Skeletal muscle satellite cell (primary cell): Measurements from ENCODE around the gene ENPP6.

ENCODE experiments used
- H3K27me3 ChIP-seq: 2 replicates; pipeline ENCODE4 v1.7.0; 2013; ENCODE audit warnings: low read length; ENCODE audit not compliant: control insufficient read depth, insufficient read depth
- H3K36me3 ChIP-seq: 2 replicates; pipeline ENCODE4 v1.7.0; 2013; ENCODE audit warnings: mild to moderate bottlenecking, control low read depth, low read length; ENCODE audit not compliant: insufficient read depth
- H3K4me1 ChIP-seq: 2 replicates; pipeline ENCODE4 v1.7.0; 2013; ENCODE audit warnings: low read length; ENCODE audit not compliant: control insufficient read depth, insufficient read depth
- H3K4me2 ChIP-seq: 2 replicates; pipeline ENCODE4 v1.7.0; 2013; ENCODE audit warnings: mild to moderate bottlenecking, low read length
- H3K4me3 ChIP-seq: 2 replicates; pipeline ENCODE4 v1.7.0; 2013; ENCODE audit warnings: low read length
- H3K9ac ChIP-seq: 2 replicates; pipeline ENCODE4 v1.7.0; 2013; ENCODE audit warnings: mild to moderate bottlenecking, low read depth, low read length, moderate library complexity
- H3K9me3 ChIP-seq: replicated peaks from 2 replicates; pipeline ENCODE4 v1.7.0; 2013; ENCODE audit warnings: mild to moderate bottlenecking, control low read depth, low read length

ENPP6 gene

GRCh38 chr4:184177271-184177670 lies 40.4 kb downstream of the ENPP6 start:
- no peak overlapping the region for H3K4me3 ChIP-seq
- H3K36me3 ChIP-seq, result no peaks in the 10 kb centered on the region
- H3K9me3 ChIP-seq, result no peaks in the 10 kb centered on the region
- H3K4me2 ChIP-seq, result no peak overlapping the region
- H3K9ac ChIP-seq, result no peak overlapping the region
- no peaks in the 10 kb centered on the region for H3K27me3 ChIP-seq
- no peaks in the 10 kb centered on the region for H3K4me1 ChIP-seq

DNA sequence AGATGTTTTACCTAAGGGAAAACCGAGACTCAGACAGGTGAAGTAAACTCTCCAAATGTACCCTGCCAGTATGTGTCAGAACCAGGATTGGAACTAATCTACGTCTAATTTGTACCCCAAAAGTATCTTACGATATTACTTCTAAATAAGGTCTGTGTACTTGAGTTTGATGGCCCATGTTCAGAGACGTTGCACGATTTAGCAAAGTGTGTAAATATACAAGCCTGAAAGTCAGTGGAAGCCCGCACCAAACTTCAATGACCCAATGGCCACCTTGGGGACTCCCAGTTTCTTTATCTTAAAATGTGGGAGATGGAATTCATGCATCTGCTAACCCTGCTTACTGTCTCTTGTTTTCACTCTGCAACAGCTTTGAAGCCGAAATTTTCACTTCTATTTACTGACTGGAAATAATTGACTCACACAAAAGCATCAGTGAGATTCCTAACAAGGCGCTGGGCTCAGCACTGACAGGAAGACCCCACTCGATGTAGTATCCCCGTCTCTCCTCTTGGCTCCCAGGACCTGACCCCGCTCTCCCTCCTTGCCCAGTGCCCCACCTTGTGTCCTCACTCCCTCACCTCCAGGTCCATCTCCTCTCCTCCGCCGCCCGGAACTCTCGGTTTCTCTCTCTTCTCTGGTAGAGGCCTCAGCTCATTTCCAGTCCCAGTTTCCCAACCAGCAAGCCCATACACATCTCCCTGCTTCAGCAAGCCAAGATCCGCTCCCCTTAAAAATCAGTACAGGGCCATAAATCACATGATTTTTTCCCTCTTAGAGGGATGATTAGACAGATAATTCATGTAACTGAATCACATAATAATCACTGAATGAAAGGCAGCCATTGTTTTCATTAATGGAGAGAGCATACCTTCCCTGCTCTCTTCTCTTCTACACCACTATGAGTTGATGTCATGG lies 42.8 kb downstream of the ENPP6 start:
- no peak overlapping the region for H3K4me2 ChIP-seq
- H3K4me3 ChIP-seq, result no peak overlapping the region
- H3K9me3 ChIP-seq, result no peaks in the 10 kb centered on the region
- no peaks in the 10 kb centered on the region for H3K27me3 ChIP-seq
- no peaks in the 10 kb centered on the region for H3K4me1 ChIP-seq
- H3K36me3 ChIP-seq, result no peaks in the 10 kb centered on the region
- H3K9ac ChIP-seq, result no peak overlapping the region

DNA sequence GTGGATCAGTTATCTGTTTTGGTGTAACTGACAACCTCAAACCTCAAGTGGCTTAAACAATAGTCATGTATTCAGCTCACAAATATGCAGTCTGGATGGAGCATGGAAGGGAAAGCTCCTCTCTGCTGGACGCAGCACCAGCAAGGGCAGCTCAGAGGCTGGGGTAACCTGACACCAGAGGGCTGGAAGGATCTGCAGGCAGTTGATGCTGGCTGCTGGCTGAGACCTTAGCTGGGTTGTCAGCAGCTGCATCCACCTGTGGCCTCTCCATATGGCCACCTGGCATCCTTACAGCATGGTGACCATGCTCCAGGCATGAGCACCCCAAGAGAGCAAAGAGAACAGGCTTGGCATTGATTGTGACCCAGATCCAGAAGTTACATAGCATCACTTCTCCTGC lies 46.7 kb downstream of the ENPP6 start:
- Histone ChIP-seq H3K4me2 (no peak overlapping the region), H3K9ac (no peak overlapping the region), H3K4me3 (no peak overlapping the region), H3K4me1 (peaks cover 2% of the 10 kb centered on the region), H3K27me3 (peaks cover 3% of the 10 kb centered on the region), H3K36me3 (no peaks in the 10 kb centered on the region), H3K9me3 (no peaks in the 10 kb centered on the region)

DNA sequence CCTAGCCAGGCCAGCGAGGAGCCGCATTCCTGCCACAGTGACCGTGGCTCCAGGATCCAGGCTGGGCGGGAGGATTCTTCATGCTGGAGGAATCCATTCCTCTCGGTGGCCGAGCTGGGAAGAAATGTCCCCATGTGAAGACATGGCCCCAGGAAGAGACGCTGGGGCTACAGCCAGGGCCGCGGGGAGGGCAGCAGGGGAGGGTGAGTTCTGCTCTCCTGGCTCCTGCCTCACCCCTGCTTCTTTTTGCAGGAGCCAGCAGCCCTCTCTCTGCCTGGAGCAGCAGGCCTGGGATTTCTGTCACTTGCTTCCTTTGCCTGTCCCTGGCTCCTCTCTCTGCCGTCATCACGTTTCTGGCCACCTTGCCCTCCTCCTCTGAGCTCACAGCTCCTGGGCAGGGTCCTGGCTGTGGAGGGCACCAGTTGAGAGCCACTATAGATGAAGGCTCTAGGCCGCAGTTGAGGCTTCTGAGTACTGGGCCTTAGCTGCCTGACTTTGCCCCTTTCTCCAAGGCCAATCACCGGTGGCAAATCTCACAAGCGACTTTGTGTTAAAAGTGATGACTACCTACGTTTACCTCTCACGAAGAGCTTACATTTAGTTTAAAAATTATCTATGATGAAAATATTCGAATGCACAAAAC lies 48.3 kb downstream of the ENPP6 start:
- Histone ChIP-seq H3K36me3 (no peaks in the 10 kb centered on the region), H3K9me3 (no peaks in the 10 kb centered on the region), H3K4me1 (peaks cover 2% of the 10 kb centered on the region), H3K4me3 (no peak overlapping the region), H3K9ac (no peak overlapping the region), H3K27me3 (peaks cover 6% of the 10 kb centered on the region), H3K4me2 (no peak overlapping the region)

DNA sequence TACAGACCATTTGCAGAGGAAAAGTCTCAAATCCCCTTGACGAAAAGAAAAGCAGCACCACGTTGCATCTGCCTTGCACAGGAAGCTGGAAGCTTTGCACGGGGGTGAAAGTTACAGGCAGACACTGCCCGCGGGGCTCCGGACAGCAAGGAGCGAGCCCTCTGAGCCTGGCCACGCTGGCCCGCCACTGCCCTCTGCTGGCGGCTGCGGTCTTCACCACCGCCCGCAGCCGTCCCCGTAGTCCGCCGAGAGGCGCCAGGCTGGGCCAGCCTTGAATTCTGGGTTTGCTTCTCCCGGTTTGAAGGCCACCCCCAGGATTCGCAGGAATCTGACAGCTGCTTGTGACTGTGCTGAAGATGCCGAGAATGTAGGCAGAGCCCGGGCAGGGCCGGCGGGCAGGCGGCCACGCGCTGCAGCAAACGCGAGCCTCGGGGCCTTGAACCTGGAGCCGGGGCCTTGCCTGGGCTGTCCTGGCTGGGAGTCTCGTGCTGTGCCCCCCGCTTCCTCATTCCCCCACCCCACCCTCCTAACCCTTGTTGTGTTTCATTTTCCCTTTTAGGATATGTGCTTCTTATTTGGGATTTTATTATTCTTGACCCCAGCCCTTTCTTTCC lies 49.2 kb downstream of the ENPP6 start:
- no peak overlapping the region for H3K9ac ChIP-seq
- H3K4me1 ChIP-seq, result peaks cover 2% of the 10 kb centered on the region

DNA sequence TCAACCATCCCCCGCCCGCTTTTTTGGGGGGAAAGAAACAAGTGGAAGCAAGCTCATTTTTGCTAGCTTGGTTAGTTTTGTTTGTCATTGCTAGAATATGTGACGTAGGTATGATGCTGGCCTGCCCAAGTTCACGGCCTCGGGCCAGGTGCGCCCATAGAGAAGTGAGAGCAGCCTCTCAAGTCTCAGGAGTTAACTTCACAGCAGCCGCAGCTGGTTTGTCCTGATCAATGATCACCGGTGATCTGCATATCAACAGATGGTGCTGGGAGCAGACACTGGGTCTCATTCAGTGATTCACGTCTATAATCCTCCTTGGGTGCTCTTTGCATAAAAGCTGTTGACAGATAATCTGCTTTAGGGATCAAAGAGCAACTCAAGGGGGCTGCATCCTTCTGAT lies 50.1 kb downstream of the ENPP6 start:
- Histone ChIP-seq H3K4me3 (no peak overlapping the region), H3K9ac (no peak overlapping the region), H3K27me3 (peaks cover 6% of the 10 kb centered on the region)

More for the DNA sequence above, 49.2 kb downstream of the ENPP6 start:
- Histone ChIP-seq H3K36me3 (no peaks in the 10 kb centered on the region), H3K9me3 (no peaks in the 10 kb centered on the region), H3K4me3 (peak overlapping the region; percentile 46), H3K27me3 (peaks cover 6% of the 10 kb centered on the region), H3K4me2 (peak overlapping the region; percentile 74)

DNA sequence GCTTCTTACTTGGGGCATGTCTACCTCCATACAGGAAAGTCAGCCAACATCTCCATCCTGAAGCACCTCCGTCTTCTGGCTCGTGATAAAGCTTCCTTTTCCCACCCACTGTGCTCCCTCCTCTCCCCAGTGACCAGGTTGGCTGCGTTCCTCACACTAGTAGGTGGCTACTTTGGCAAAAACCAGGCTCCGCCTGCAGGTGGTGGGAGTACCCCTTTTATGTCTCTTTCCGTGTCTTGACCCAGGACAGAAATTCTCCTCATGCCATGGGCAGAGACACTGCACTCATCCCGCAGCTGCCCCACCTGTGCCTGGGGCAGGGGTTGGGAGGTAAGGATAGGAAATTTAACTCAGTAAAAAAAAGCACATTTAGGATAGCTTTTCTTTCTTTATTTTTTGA lies 50.9 kb downstream of the ENPP6 start:
- peaks cover 2% of the 10 kb centered on the region for H3K4me1 ChIP-seq
- no peak overlapping the region for H3K9ac ChIP-seq
- H3K9me3 ChIP-seq, result no peaks in the 10 kb centered on the region
- no peak overlapping the region for H3K4me2 ChIP-seq
- no peak overlapping the region for H3K4me3 ChIP-seq
- H3K27me3 ChIP-seq, result peaks cover 6% of the 10 kb centered on the region
- no peaks in the 10 kb centered on the region for H3K36me3 ChIP-seq

More for the DNA sequence above, 50.1 kb downstream of the ENPP6 start:
- H3K4me1 ChIP-seq, result peaks cover 2% of the 10 kb centered on the region
- no peak overlapping the region for H3K4me2 ChIP-seq
- no peaks in the 10 kb centered on the region for H3K9me3 ChIP-seq
- H3K36me3 ChIP-seq, result no peaks in the 10 kb centered on the region

DNA sequence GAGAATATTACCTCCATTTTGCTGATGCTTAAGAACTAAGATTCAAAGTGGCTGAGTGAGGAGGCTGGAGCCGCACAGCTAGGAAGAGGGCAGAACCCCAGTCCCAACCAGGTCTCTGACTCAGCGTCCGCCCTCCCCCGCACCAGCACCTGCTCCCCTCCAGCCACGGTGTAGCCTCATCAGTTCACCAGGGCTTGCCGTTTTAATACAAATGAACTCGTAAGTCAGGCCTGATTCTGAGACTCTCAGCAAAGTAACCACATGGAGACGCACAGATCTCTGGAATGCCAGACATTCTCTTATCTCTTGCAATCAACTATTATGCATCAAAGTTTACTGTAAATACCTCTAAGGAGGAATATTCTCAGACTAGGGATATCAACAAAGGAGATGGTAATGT lies 52.4 kb downstream of the ENPP6 start:
- Histone ChIP-seq H3K36me3 (no peaks in the 10 kb centered on the region), H3K4me2 (no peak overlapping the region), H3K9me3 (no peaks in the 10 kb centered on the region), H3K4me1 (peaks cover 2% of the 10 kb centered on the region), H3K4me3 (no peak overlapping the region), H3K27me3 (peaks cover 6% of the 10 kb centered on the region), H3K9ac (no peak overlapping the region)

- Histone ChIP-seq H3K36me3 (no peaks in the 10 kb centered on the region), H3K4me1 (peaks cover 2% of the 10 kb centered on the region), H3K4me3 (no peak overlapping the region), H3K9me3 (no peaks in the 10 kb centered on the region), H3K4me2 (no peak overlapping the region), H3K9ac (no peak overlapping the region), H3K27me3 (peaks cover 6% of the 10 kb centered on the region)
These were observed 53.9 kb downstream of the ENPP6 start for GRCh38 chr4:184163813-184164212.

DNA sequence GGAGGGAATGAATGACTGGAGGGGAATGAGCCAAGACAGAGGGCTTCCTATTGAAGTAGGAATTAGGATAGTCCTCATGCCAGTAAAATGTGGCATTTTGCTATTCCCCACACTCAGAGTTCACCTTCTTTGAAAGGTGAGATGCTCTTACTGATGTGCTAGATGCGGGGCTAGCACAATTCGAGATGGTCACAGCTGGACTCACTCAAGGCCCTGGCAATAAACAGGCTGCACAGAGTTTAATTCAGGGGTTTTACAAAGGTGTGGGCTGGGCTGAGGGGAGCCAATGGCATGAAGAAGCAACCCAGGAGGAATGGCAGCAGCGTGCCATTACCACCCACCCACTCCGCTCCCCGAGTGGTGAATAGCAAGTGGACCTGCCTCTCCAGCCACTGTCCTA lies 55.1 kb downstream of the ENPP6 start:
- H3K36me3 ChIP-seq, result no peaks in the 10 kb centered on the region
- no peak overlapping the region for H3K9ac ChIP-seq

GRCh38 chr4:184157322-184157721 lies 60.4 kb downstream of the ENPP6 start:
- H3K4me1 ChIP-seq, result no peaks in the 10 kb centered on the region
- H3K9me3 ChIP-seq, result no peaks in the 10 kb centered on the region
- no peak overlapping the region for H3K4me2 ChIP-seq
- H3K9ac ChIP-seq, result no peak overlapping the region
- H3K27me3 ChIP-seq, result no peaks in the 10 kb centered on the region
- no peaks in the 10 kb centered on the region for H3K36me3 ChIP-seq
- no peak overlapping the region for H3K4me3 ChIP-seq

More for the DNA sequence above, 55.1 kb downstream of the ENPP6 start:
- no peaks in the 10 kb centered on the region for H3K9me3 ChIP-seq
- H3K4me3 ChIP-seq, result no peak overlapping the region
- H3K27me3 ChIP-seq, result peaks cover 6% of the 10 kb centered on the region
- no peaks in the 10 kb centered on the region for H3K4me1 ChIP-seq
- no peak overlapping the region for H3K4me2 ChIP-seq
